GM15510 (cell line): Measurements from ENCODE around the gene LAMB1.

ENCODE experiments used
- POLR2A ChIP-seq: IDR thresholded peaks from 3 replicates; pipeline ENCODE4 v1.6.1; 2011; ENCODE audit warnings: borderline replicate concordance; ENCODE audit not compliant: insufficient read length; ENCODE audit errors: extremely low read depth

Gene LAMB1

DNA sequence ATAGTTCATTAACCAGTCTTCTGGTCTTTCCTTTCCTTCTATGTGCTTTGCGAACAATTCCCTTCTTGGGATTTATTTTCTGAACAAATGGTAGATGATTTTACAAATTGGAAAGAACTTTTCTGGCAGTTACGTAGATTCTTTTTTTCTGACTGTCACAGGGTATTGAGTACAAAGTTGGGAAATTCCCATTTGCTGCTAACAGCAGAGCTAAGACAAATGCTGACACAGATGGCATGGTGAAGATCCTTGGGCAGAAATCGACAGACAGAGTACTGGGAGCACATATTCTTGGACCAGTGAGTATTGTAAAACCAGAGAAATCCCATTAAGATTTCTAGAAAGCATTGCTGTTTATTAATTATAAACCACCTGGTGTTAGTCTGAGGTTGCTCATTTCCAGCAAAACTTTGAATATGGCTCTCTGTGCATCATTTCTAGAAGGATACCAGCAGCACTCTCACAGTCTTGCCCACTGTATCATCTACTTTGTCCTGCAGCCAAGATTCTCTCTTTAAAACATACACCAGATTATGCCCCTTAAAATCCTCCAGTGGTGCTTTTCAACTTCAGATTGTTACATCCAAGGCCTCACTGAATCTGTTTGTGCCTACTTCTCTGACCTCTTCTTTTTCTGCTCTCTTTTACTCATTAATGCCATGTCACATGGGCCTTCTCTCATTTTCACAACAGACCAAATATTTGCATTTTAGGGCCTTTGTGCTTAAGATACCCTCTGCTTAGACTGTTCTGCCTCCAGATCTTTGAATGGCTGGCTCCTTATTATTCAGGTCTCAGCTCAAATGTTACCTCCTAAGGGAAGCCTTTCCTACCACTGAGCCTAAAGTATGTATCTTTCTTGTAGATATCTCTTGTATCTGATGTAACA is 85.0 kb downstream of the LAMB1 start:
- no peak for TF ChIP-seq POLR2A

DNA sequence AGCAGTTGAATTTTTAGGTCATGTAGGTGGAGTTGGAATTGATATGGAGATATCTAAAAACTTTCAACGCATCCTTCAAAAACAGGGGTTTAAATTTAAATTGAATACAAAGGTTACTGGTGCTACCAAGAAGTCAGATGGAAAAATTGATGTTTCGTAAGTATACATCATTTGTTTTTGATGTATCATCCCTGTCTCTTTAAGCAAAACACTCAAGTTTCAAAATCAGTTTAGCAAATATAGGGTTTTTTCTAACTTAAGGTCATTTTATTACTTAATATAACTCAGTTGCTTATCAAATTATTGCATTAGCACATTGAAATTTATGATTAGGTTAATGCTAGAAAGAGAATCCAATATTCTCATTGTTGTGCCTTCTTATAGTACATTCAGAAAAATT is 87.4 kb downstream of the LAMB1 start:
- no peak for TF ChIP-seq POLR2A

DNA sequence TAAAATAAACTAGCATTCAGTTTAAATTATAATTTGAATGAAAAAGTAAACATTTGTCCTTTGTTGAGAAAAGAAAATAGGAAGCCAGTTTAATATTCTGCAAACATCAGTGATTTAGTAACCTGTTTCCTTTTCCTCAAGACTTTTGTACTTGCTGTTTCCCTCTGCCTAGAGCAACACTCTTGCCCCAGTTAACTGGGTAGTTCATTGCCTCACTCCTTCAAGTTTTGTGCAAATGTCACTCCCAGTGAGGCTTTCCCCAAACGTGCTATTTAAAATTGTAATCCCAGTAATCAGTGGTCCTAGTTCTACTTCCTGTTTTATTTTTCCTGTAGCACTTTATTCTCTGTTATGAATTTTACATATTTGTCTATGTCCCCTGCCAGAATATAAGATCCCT is 88.1 kb downstream of the LAMB1 start:
- no peak for TF ChIP-seq POLR2A

DNA sequence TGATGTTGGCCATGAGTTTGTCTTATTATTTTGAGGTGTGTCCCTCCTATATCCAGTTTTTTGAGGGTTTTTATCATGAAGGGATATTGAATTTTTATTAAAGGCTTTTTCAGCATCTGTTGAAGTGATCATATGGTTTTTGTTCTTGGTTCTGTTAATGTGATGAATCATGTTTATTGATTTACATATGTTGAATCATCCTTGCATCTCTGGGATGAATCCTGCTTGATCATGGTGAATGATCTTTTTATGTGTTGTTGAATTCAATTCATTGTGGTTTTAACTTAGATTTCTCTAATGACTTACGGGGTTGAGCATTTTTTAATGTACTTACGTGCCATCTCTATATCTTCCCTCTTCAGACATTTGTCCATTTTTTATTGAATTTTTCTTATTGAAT is 89.1 kb downstream of the LAMB1 start:
- no peak for TF ChIP-seq POLR2A

DNA sequence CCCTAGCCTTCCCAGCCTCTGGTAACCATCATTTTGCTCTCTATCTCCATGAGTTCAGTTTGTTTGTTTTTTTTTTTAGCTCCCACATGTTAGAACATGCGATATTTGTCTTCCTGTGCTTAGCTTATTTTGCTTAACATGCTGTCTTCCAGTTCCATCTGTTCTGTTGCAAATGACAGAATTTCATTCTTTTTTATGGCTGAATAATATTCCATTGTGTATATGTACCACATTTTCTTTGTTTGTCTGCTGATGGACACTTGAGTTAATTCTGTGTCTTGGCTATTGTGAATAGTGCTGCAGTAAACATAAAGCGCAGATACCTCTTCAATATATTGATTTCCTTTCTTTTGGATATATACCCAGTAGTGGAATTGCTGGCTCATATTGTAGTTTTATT is 91.0 kb downstream of the LAMB1 start:
- TF ChIP-seq POLR2A = no peak

GRCh38 chr7:107909445-107909844 is 93.5 kb downstream of the LAMB1 start:
- TF ChIP-seq POLR2A = no peak

GRCh38 chr7:107907790-107908189 is 95.2 kb downstream of the LAMB1 start:
- TF ChIP-seq POLR2A = no peak

GRCh38 chr7:107902381-107902780 is 100.6 kb downstream of the LAMB1 start:
- no peak for TF ChIP-seq POLR2A

- no peak for TF ChIP-seq POLR2A
Observed at GRCh38 chr7:107900496-107901015, 102.4 kb downstream of the LAMB1 start.

DNA sequence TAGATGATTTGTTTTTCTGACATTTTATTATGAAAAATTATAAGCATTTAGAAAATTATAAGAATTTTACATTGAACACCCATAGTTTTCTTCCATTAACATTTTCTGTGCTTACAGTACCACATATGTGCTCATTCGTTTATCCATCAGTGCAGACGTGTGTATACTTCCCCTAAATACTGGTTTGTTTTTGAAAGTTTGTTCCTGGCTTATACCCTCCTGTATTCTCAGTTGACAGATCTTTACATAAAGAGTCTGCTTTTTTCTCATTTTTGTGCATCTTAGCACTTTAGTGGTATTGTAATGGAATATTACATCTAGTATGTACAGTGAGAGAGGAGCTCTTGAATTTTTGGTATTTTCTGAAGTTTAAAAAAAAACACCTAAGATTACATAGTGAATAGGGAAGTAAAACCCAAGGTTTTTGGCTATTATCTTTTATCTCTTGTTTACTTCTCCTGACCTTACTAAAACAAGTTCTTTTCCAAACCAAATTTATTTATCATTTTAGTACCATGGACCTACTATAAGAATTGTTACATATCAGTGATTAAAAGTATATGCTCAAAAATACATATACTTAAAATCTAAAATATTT is 103.9 kb downstream of the LAMB1 start:
- no peak for TF ChIP-seq POLR2A

DNA sequence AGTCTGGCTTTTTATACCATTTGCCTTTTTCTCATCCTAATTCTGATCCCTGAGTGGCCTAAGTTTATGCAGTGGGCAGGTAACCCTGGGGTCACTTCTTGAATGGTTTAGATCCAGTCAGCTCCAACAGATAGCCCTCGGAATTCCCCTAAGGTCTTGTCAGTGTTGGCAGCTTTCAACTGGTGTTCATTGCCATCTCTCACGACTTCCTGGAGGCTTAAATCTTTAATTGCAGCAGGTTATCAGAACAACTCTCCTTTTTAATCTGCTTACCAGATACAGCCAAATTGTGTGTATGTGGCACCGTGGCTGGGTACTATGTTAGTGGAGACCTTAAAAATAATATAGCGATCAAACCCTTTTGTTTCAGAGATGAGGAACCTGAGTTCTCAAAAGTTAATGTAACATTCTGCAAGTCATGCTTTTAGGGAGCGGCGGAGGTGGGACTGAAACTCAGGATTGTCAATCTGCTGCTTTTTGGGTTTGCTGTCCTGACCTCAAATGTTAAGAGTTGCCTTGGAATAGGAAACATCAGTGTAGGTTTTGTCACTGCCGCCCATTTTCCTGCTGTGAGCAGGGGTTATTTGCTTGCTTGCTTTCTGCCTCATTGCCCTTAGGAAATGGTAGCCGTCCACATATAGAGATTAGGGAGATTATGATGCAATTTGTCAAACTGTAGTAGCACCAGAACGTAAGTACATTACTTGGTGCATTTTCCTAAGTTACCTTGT is 111.2 kb downstream of the LAMB1 start:
- TF ChIP-seq POLR2A = no peak

DNA sequence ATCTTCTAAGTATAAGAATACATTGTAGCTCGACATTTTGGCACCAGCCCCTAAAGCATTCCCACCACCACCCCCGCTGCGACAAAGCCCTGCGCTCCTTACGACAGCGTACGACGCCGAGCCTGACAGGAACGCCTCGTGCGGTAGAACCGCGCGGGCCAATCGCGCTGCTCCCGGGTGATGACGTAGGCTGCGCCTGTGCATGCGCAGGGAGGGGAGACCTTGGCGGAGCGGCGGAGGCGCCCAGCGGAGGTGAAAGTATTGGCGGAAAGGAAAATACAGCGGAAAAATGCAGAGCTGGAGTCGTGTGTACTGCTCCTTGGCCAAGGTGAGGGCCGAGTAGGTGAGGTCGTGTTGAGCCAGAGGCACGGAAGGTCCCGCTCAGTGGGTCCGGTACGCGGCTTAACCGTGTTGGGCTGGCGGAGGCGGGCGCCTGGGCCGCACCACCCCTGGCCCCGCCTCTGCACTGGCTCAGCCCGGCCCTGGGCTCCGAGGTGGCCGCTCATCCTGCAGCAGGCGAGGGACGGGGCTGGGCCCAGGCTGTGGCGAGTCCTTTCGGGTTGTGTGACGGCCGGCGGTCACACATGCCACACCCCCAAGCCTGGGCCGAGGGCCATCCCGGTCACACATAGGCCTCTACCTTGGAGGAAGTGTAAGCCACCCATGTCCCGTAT is 111.9 kb downstream of the LAMB1 start, which contains the start of gene DLD:
TSS of gene DLD (plus strand) at position 222 of the 674 bp plus-strand sequence. CDS start at position 290, 68 bp downstream.
- peak; percentile 73 for TF ChIP-seq POLR2A

DNA sequence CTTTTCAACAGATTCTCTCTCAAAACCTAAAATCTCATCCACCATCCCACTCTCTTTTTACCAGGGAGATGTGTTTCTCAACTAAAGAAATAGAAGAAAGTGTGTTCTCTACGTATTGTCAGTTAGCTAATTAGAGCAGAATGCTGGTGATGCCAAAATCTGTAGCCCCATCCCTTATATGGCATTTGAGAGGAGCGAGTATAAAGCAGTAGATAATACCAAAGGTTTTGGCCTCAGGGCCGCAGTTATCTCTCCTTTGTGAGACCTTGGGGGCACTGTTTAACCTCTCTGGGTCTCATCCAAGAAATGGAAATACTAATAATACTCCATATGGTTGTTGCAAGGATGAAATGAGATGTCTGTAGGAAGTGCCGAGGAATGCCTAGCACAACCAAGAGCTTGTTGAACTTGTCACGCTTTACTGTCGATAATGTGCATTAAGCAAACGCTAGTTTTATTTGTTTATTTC is 112.4 kb downstream of the LAMB1 start:
- no peak for TF ChIP-seq POLR2A

DNA sequence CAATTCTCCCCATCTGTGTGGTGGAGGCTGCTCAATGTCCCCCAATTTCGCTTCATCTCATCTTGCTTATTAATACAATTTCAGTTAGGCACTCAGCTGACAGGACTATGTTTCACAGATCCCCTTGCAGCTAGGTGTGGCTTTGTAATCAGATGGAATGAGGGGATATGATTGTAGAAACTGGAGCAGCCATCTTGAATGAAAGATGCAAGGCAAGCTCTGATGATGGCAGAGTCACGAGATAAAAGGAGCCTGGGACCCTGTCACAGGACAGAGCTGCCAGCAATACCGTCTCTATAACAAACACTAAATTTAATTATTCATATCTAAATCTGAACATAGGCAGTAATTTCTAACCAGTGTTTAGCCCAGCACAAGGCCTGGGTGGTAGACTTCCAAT is 113.0 kb downstream of the LAMB1 start:
- TF ChIP-seq POLR2A = no peak

GRCh38 chr7:107884066-107884818 is 118.7 kb downstream of the LAMB1 start:
- no peak for TF ChIP-seq POLR2A

- TF ChIP-seq POLR2A = no peak
Observed at GRCh38 chr7:107882766-107883165, 120.2 kb downstream of the LAMB1 start.
